Measurements from ENCODE around the gene IL6.

IL6 gene

DNA sequence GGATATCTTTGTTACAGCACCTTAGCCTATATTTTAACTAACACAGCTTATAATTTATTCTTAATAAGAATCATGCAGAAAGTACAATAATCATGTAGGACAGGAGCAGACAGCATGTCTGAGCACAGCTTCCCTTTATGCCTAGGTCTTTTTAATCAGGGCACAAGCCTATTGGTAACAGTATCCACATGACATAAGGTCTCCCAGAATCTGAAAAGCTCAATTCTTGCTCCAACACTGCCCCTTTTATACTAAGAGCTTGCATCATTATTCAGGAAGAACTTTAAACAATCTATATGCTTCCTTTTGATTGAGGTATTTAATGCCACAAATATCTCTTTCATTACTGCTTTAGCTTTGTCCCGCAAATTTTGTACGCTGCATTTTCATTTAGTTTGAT, 31.6 kb downstream of the IL6 start:
- Histone ChIP-seq H3K4me1 (ENCODE audit: insufficient read depth, low read length) (no peaks in the 10 kb centered on the region), H3K9ac (ENCODE audit: low read depth, low read length) (no peak overlapping the region), H3K79me2 (ENCODE audit: insufficient read depth, low read length) (no peaks in the 10 kb centered on the region), H3K36me3 (ENCODE audit: insufficient read depth, low read length) (no peaks in the 10 kb centered on the region), H3K4me3 (ENCODE audit: low read depth in 1 of 2, low read length in 2 of 2) (no peak overlapping the region), H3K9me3 (ENCODE audit: insufficient read depth, low read length, severe bottlenecking) (no peaks in the 10 kb centered on the region), H3K27me3 (ENCODE audit: insufficient read depth, low read length, poor library complexity) (peaks cover 5% of the 10 kb centered on the region), H2AFZ (ENCODE audit: low read depth, low read length) (no peak overlapping the region), H4K20me1 (ENCODE audit: insufficient read depth, low read length) (no peaks in the 10 kb centered on the region), H3K27ac (ENCODE audit: low read length) (no peak overlapping the region), H3K4me2 (ENCODE audit: insufficient read depth, low read length) (no peak overlapping the region)
- ATAC-seq (ENCODE audit: insufficient read depth, low read depth) (no peak), DNase-seq (no peak)
- no peak for TF ChIP-seq EZH2 (IDR thresholded peaks at IDR 0.05; ENCODE audit: borderline replicate concordance, low read depth, low read length, severe bottlenecking)
- TF ChIP-seq, protein P1, sequence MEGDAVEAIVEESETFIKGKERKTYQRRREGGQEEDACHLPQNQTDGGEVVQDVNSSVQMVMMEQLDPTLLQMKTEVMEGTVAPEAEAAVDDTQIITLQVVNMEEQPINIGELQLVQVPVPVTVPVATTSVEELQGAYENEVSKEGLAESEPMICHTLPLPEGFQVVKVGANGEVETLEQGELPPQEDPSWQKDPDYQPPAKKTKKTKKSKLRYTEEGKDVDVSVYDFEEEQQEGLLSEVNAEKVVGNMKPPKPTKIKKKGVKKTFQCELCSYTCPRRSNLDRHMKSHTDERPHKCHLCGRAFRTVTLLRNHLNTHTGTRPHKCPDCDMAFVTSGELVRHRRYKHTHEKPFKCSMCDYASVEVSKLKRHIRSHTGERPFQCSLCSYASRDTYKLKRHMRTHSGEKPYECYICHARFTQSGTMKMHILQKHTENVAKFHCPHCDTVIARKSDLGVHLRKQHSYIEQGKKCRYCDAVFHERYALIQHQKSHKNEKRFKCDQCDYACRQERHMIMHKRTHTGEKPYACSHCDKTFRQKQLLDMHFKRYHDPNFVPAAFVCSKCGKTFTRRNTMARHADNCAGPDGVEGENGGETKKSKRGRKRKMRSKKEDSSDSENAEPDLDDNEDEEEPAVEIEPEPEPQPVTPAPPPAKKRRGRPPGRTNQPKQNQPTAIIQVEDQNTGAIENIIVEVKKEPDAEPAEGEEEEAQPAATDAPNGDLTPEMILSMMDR (IDR thresholded peaks at IDR 0.05; ENCODE audit: borderline replicate concordance, extremely low read depth, low read length, poor library complexity, severe bottlenecking), result no peak

DNA sequence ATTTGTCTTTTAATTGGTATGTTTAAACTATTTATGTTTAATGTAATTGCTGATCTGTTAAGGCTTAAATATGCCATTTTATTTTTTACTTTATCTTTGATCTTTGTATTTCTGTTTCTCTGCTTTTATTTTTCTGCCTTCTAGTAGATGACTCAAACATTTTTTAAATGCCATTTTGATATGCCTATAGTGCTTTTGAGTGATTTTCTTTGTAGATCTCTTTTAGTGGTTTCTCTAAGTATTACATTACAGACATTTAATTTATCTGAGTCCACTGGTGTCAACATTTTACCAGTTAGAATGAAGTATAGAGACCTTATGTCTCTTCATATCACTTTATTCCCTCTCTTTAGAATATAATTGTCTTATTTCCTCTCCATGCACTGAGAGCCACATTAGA, 32.7 kb downstream of the IL6 start:
- H3K4me1 ChIP-seq (ENCODE audit: insufficient read depth, low read length), result no peaks in the 10 kb centered on the region
- no peak overlapping the region for H2AFZ ChIP-seq (ENCODE audit: low read depth, low read length)
- no peak overlapping the region for H3K4me2 ChIP-seq (ENCODE audit: insufficient read depth, low read length)
- TF ChIP-seq, protein P1 (IDR thresholded peaks at IDR 0.05; ENCODE audit: borderline replicate concordance, extremely low read depth, low read length, poor library complexity, severe bottlenecking), result no peak
- no peak for TF ChIP-seq EZH2 (IDR thresholded peaks at IDR 0.05; ENCODE audit: borderline replicate concordance, low read depth, low read length, severe bottlenecking)
- H3K79me2 ChIP-seq (ENCODE audit: insufficient read depth, low read length), result no peaks in the 10 kb centered on the region
- no peak overlapping the region for H3K4me3 ChIP-seq (ENCODE audit: low read depth in 1 of 2, low read length in 2 of 2)
- no peaks in the 10 kb centered on the region for H3K9me3 ChIP-seq (ENCODE audit: insufficient read depth, low read length, severe bottlenecking)
- H3K9ac ChIP-seq (ENCODE audit: low read depth, low read length), result no peak overlapping the region
- DNase-seq (no peak), ATAC-seq (ENCODE audit: insufficient read depth, low read depth) (no peak)
- no peaks in the 10 kb centered on the region for H3K36me3 ChIP-seq (ENCODE audit: insufficient read depth, low read length)
- peaks cover 11% of the 10 kb centered on the region for H3K27me3 ChIP-seq (ENCODE audit: insufficient read depth, low read length, poor library complexity)
- no peaks in the 10 kb centered on the region for H4K20me1 ChIP-seq (ENCODE audit: insufficient read depth, low read length)
- H3K27ac ChIP-seq (ENCODE audit: low read length), result no peak overlapping the region

- peaks cover 11% of the 10 kb centered on the region for H3K27me3 ChIP-seq (ENCODE audit: insufficient read depth, low read length, poor library complexity)
- no peaks in the 10 kb centered on the region for H3K79me2 ChIP-seq (ENCODE audit: insufficient read depth, low read length)
- H3K9me3 ChIP-seq (ENCODE audit: insufficient read depth, low read length, severe bottlenecking), result no peaks in the 10 kb centered on the region
- no peak overlapping the region for H2AFZ ChIP-seq (ENCODE audit: low read depth, low read length)
- no peak for ATAC-seq (ENCODE audit: insufficient read depth, low read depth)
- H3K27ac ChIP-seq (ENCODE audit: low read length), result no peak overlapping the region
- no peak for DNase-seq
- TF ChIP-seq EZH2 (IDR thresholded peaks at IDR 0.05; ENCODE audit: borderline replicate concordance, low read depth, low read length, severe bottlenecking), result no peak
- TF ChIP-seq, protein P1 (IDR thresholded peaks at IDR 0.05; ENCODE audit: borderline replicate concordance, extremely low read depth, low read length, poor library complexity, severe bottlenecking), result no peak
- no peaks in the 10 kb centered on the region for H3K4me1 ChIP-seq (ENCODE audit: insufficient read depth, low read length)
- H3K4me3 ChIP-seq (ENCODE audit: low read depth in 1 of 2, low read length in 2 of 2), result no peak overlapping the region
- H3K36me3 ChIP-seq (ENCODE audit: insufficient read depth, low read length), result no peaks in the 10 kb centered on the region
- H3K9ac ChIP-seq (ENCODE audit: low read depth, low read length), result no peak overlapping the region
- no peaks in the 10 kb centered on the region for H4K20me1 ChIP-seq (ENCODE audit: insufficient read depth, low read length)
- no peak overlapping the region for H3K4me2 ChIP-seq (ENCODE audit: insufficient read depth, low read length)
Observed at GRCh38 chr7:22762866-22763265, 35.9 kb downstream of the IL6 start.

- Histone ChIP-seq H3K36me3 (ENCODE audit: insufficient read depth, low read length) (no peaks in the 10 kb centered on the region), H3K9me3 (ENCODE audit: insufficient read depth, low read length, severe bottlenecking) (no peaks in the 10 kb centered on the region), H3K79me2 (ENCODE audit: insufficient read depth, low read length) (no peaks in the 10 kb centered on the region), H4K20me1 (ENCODE audit: insufficient read depth, low read length) (no peaks in the 10 kb centered on the region), H3K27me3 (ENCODE audit: insufficient read depth, low read length, poor library complexity) (peaks cover 14% of the 10 kb centered on the region), H3K27ac (ENCODE audit: low read length) (no peak overlapping the region), H3K4me3 (ENCODE audit: low read depth in 1 of 2, low read length in 2 of 2) (no peak overlapping the region), H3K4me2 (ENCODE audit: insufficient read depth, low read length) (no peak overlapping the region), H2AFZ (ENCODE audit: low read depth, low read length) (no peak overlapping the region), H3K4me1 (ENCODE audit: insufficient read depth, low read length) (no peaks in the 10 kb centered on the region), H3K9ac (ENCODE audit: low read depth, low read length) (no peak overlapping the region)
- ATAC-seq (ENCODE audit: insufficient read depth, low read depth) (no peak), DNase-seq (no peak)
- TF ChIP-seq EZH2 (IDR thresholded peaks at IDR 0.05; ENCODE audit: borderline replicate concordance, low read depth, low read length, severe bottlenecking), result no peak
- TF ChIP-seq, protein P1 (IDR thresholded peaks at IDR 0.05; ENCODE audit: borderline replicate concordance, extremely low read depth, low read length, poor library complexity, severe bottlenecking), result no peak
Observed at GRCh38 chr7:22765609-22766008, 38.6 kb downstream of the IL6 start.

Data from DND-41 (cell line).